Peyer's patch (tissue), 4 donors: ENCODE data around the gene HOXC6. TPM values are rescaled to one million over a fixed set of nuclear protein-coding genes. Genes with fewer than 3 reads are reported as not detected.
"Not testable (repeated sequence)": the region's sequence is repeated elsewhere in the genome, so short reads cannot be mapped to it uniquely, and the experiment has no call there.

Experiments used
- DNase-seq, 3 donors: peaks; one replicate each; pipeline ENCODE4 v3.0.0-alpha.2; 2017 to 2019
- H3K27ac ChIP-seq, 4 donors: fragments of 200-600 bp; sonication (generic); one replicate each; pipeline ENCODE4 v1.5.1; 2016 to 2019
- H3K27me3 ChIP-seq, 2 donors: fragments of 200-600 bp; sonication (generic); one replicate each; pipeline ENCODE4 v1.5.1; 2019
- H3K36me3 ChIP-seq, 3 donors: fragments of 200-600 bp; sonication (generic); one replicate each; pipeline ENCODE4 v1.5.1; 2016 to 2019
- H3K4me1 ChIP-seq, 4 donors: fragments of 200-600 bp; sonication (generic); one replicate each; pipeline ENCODE4 v1.5.1; 2016 to 2019
- H3K4me3 ChIP-seq, 4 donors: fragments of 200-600 bp; sonication (generic); 1 replicate in 3 of 4; 2 replicates in 1 of 4; pipeline ENCODE4 v1.5.1; 2016 to 2019; ENCODE audit warnings: mild to moderate bottlenecking in 1 of 4
- H3K9me3 ChIP-seq, 4 donors: fragments of 200-600 bp; sonication (generic); one replicate each; pipeline ENCODE4 v1.5.1; 2016 to 2019; ENCODE audit warnings: mild to moderate bottlenecking in 1 of 4
- CTCF ChIP-seq, 6 experiments: fragments of 450-650 bp in 4 of 6; fragments of 200-600 bp in 2 of 6; sonication (generic) in 1 of 6; IDR thresholded peaks; one replicate each; pipeline ENCODE4 v1.5.1; 2017 to 2019; ENCODE audit warnings: antibody characterized with exemption in 6 of 6, mild to moderate bottlenecking in 3 of 6, moderate library complexity in 1 of 6
- POLR2A ChIP-seq, 2 donors: fragments of 450-650 bp; IDR thresholded peaks; one replicate each; pipeline ENCODE4 v1.5.1; 2017; ENCODE audit warnings: antibody characterized with exemption in 2 of 2, mild to moderate bottlenecking in 2 of 2, moderate library complexity in 2 of 2
- small RNA-seq, 2 donors: library from RNA; depleted of rRNA; stranded (forward); fragments of <200 nt; gene quantifications; one replicate each; pipeline ENCODE3, GENCODE V24; 2016
- total RNA-seq, 4 donors: library from RNA; depleted of rRNA; stranded (reverse); fragments of >200 nt; gene quantifications; one replicate each; pipeline ENCODE4 v1.1.0, GENCODE V29; 2016

Gene HOXC6
- total RNA-seq, 4 donors from 2014 or later: 0.70 to 1.7 (median 1.3) TPM

GRCh38 chr12:54071942-54072341 is 43.7 kb downstream of the HOXC6 start:
- Histone ChIP-seq H3K36me3 (no peaks in the 10 kb centered on the region), H3K27ac (no peak overlapping the region), H3K4me3 (no peak overlapping the region), H3K9me3 (no peaks in the 10 kb centered on the region), H3K4me1 (no peaks in the 10 kb centered on the region), H3K27me3 (no peaks in the 10 kb centered on the region)
- TF ChIP-seq CTCF (IDR thresholded peaks at IDR 0.05) (no peak), POLR2A (IDR thresholded peaks at IDR 0.05) (no peak)
- no peak for DNase-seq

GRCh38 chr12:54074308-54074707 is 46.1 kb downstream of the HOXC6 start:
- no peaks in the 10 kb centered on the region for H3K4me1 ChIP-seq
- no peak for DNase-seq
- no peaks in the 10 kb centered on the region for H3K36me3 ChIP-seq
- H3K27me3 ChIP-seq: no peaks in the 10 kb centered on the region
- no peak overlapping the region for H3K4me3 ChIP-seq
- no peak overlapping the region for H3K27ac ChIP-seq
- H3K9me3 ChIP-seq: no peaks in the 10 kb centered on the region
- TF ChIP-seq POLR2A (IDR thresholded peaks at IDR 0.05) (no peak), CTCF (IDR thresholded peaks at IDR 0.05) (no peak)

DNA sequence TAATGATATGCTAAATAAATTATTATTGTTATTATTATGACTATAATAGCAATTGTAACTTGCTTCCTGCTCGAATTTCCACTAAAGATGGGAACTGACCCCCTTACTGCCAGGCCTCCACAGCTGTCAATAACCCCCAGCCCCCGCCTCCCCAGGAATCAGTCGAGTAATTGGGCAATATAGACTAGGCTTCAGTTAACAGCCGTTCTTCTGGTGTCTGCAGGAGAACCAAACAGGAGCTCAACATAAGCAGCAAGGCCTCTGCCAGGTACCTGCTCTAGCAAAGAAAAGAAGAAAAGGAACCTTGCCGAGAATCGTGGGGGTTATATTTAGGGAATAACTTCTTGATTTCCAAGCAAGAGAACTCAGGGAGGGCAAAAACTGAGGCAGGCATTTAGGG is 47.2 kb downstream of the HOXC6 start:
- Histone ChIP-seq H3K4me3 (no peak overlapping the region), H3K27me3 (no peaks in the 10 kb centered on the region), H3K9me3 (no peaks in the 10 kb centered on the region), H3K27ac (no peak overlapping the region), H3K4me1 (no peaks in the 10 kb centered on the region), H3K36me3 (no peaks in the 10 kb centered on the region)
- no peak for TF ChIP-seq CTCF (IDR thresholded peaks at IDR 0.05)
- no peak for TF ChIP-seq POLR2A (IDR thresholded peaks at IDR 0.05)
- no peak for DNase-seq

GRCh38 chr12:54075974-54076373 is 47.7 kb downstream of the HOXC6 start:
- Histone ChIP-seq H3K4me1 (no peaks in the 10 kb centered on the region), H3K27ac (no peak overlapping the region), H3K36me3 (no peaks in the 10 kb centered on the region), H3K27me3 (no peaks in the 10 kb centered on the region), H3K4me3 (no peak overlapping the region), H3K9me3 (no peaks in the 10 kb centered on the region)
- no peak for TF ChIP-seq CTCF (IDR thresholded peaks at IDR 0.05)
- TF ChIP-seq POLR2A (IDR thresholded peaks at IDR 0.05): no peak
- DNase-seq: no peak

DNA sequence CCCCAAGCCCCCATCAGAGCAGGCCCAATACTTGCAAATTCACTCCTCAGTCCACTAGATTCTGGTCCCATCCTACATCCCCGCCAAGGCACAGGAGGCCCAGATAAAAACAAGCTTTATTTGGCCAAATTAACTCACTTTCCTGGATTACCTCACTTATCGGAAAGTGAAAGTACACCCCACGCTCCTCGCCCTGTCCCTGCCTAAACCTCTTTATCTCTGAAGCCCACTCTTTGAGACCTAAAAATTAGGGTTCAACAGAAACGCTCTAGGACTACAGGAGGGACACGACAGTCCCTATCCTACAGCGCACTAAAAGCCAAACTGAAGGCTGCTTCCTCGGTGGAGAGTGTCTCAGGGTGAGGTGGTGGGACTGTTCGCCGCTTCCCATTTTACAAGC is 49.6 kb downstream of the HOXC6 start:
- H3K4me3 ChIP-seq: peak overlapping the region in 1 of 4 donors; percentile 36
- not testable (repeated sequence) for DNase-seq, H3K27me3 ChIP-seq, H3K4me1 ChIP-seq, H3K36me3 ChIP-seq, H3K9me3 ChIP-seq
- H3K27ac ChIP-seq: peak overlapping the region in 3 of 4 donors; percentile 20 to 92 (median 63)

DNA sequence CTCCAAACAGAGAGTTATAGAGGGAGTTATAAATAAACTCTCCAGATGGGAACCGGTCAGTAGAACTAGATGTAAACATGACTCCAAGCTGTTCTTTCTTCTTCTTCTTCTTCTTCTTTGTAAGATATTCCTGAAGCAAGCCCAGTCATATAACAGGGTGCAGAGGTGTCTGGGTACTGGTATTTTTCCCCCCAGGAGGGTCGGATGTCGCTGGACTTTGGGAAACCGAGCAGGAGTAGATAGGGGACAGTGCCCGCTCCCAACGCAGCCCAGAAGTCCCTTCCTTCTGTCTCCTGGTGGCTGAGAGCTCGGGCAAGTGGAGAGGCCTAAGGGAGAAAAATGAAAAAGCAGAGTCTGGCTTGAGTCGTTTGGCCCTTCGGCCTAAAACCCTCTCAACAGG is 50.9 kb downstream of the HOXC6 start:
- Histone ChIP-seq H3K27ac (peak overlapping the region; percentile 32 to 92 (median 60)), H3K4me3 (peak overlapping the region in 1 of 4 donors; percentile 37)
- H3K27me3 ChIP-seq, H3K9me3 ChIP-seq, H3K4me1 ChIP-seq, DNase-seq, H3K36me3 ChIP-seq: not testable (repeated sequence)

Small RNA genes lying within 50 kb of the gene (small RNA-seq; reads per million reads assigned to genes)
- gene HOXC5 (0 reads per million in 2 donors), gene MIR196A2 (33.5 to 127 reads per million in 2 donors), gene MIR615 (3.2 to 4.0 reads per million in 2 donors)

Other genes starting within 250 kb of the HOXC6 start
- gene HOXC13, start 89.6 kb upstream of the HOXC6 start, total RNA-seq: not detected
- not detected for gene HOXC12, start 73.5 kb upstream of the HOXC6 start, total RNA-seq
- gene HOXC11, start 55.3 kb upstream of the HOXC6 start, total RNA-seq: under 1 TPM in 3 of 4 donors, not detected in 1; 0.40 to 0.76 (median 0.70) TPM
- gene HOTAIR, start 53.5 kb upstream of the HOXC6 start, total RNA-seq: 1 to 10 TPM in 1 of 4 donors, not detected in 3; 1.4 TPM
- 1 to 10 TPM in 1 of 4 donors, not detected in 3; 1.0 TPM for gene HOXC10, start 43.3 kb upstream of the HOXC6 start, total RNA-seq
- 10 to 100 TPM in 1 of 4 donors, 1 to 10 TPM in 2, not detected in 1; 1.7 to 13.2 (median 1.9) TPM for gene HOXC9, start 28.3 kb upstream of the HOXC6 start, total RNA-seq
- gene HOXC8, start 19.5 kb upstream of the HOXC6 start, total RNA-seq: 1 to 10 TPM in 3 of 4 donors, under 1 TPM in 1; 0.35 to 1.7 (median 1.1) TPM
- gene HOXC5, start 4.6 kb downstream of the HOXC6 start, total RNA-seq: not detected
- 1 to 10 TPM; 1.1 to 8.3 (median 1.8) TPM for gene HOXC4, start 25.4 kb downstream of the HOXC6 start, total RNA-seq
- 10 to 100 TPM; 37.7 to 86.6 (median 54.2) TPM for gene SMUG1, start 160.5 kb downstream of the HOXC6 start, total RNA-seq